SK-N-SH treated with all-trans-retinoic acid at 6 μM for 48 hours (cell line): ENCODE results near the gene SORCS2.

Experiments
- ARNTL ChIP-seq: fragments of 450-650 bp; formaldehyde crosslinking; IDR thresholded peaks from 2 replicates; pipeline ENCODE4 v1.5.0; 2020; ENCODE audit warnings: low read depth, mild to moderate bottlenecking, moderate library complexity, borderline replicate concordance
- ESRRG ChIP-seq: fragments of 250-450 bp; sonication (Bioruptor Pico); IDR thresholded peaks from 2 replicates; pipeline ENCODE4 v1.6.1; 2021; ENCODE audit warnings: mild to moderate bottlenecking
- ISL1 ChIP-seq: fragments of 250-450 bp; sonication (Bioruptor Pico); IDR thresholded peaks from 2 replicates; pipeline ENCODE4 v2.1.2; 2022; ENCODE audit warnings: mild to moderate bottlenecking, moderate library complexity
- TCF4 ChIP-seq: fragments of 250-450 bp; sonication (Bioruptor Pico); IDR thresholded peaks from 2 replicates; pipeline ENCODE4 v1.8.0; 2021; ENCODE audit warnings: mild to moderate bottlenecking, moderate library complexity, borderline replicate concordance
- ZFP3 ChIP-seq: fragments of 250-450 bp; sonication (Bioruptor Pico); IDR thresholded peaks from 2 replicates; pipeline ENCODE4 v1.5.0; 2020; ENCODE audit warnings: mild to moderate bottlenecking, moderate library complexity
- ZFP30 ChIP-seq: fragments of 450-650 bp; formaldehyde crosslinking; IDR thresholded peaks from 2 replicates; pipeline ENCODE4 v1.5.0; 2022; ENCODE audit warnings: mild to moderate bottlenecking, moderate library complexity
- ZNF70 ChIP-seq: fragments of 450-650 bp; formaldehyde crosslinking; IDR thresholded peaks from 2 replicates; pipeline ENCODE4 v1.5.0; 2020; ENCODE audit warnings: mild to moderate bottlenecking, moderate library complexity
- TF ChIP-seq, protein P1 (sequence below): fragments of 250-450 bp; sonication (Bioruptor Pico); IDR thresholded peaks from 2 replicates; pipeline ENCODE4 v1.5.1; 2020; ENCODE audit warnings: low read depth, mild to moderate bottlenecking, moderate library complexity
- TF ChIP-seq, protein P2 (sequence below): fragments of 250-450 bp; sonication (Bioruptor Pico); IDR thresholded peaks from 2 replicates; pipeline ENCODE4 v1.8.0; 2021; ENCODE audit warnings: low read depth, mild to moderate bottlenecking, moderate library complexity, borderline replicate concordance
- TF ChIP-seq, protein P3 (sequence below): fragments of 250-450 bp; sonication (Bioruptor Pico); IDR thresholded peaks from 2 replicates; pipeline ENCODE4 v1.5.0; 2020; ENCODE audit warnings: mild to moderate bottlenecking, moderate library complexity
- TF ChIP-seq, protein P4 (sequence below): fragments of 250-450 bp; sonication (Bioruptor Pico); IDR thresholded peaks from 2 replicates; pipeline ENCODE4 v1.8.0; 2020; ENCODE audit warnings: mild to moderate bottlenecking, moderate library complexity, borderline replicate concordance

DNA sequence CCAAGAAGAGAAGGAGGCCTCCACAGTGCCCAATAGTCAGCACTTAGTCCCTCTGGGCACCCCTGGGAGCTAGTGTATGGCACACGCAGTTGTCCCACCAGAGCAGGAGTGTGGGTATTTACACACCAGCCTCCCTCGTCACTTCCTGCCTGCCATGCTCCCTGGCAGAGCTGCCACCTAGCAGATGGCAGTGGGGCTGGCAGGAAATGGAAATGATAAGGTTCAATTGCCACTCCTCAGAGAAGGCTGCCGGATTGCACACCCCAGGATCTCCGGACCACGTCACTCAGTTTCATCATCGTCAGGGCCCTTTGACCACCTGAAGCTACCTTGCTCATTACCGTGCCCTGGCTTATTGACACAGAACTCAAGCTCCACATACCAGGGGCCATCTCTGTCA, 415.7 kb downstream of the SORCS2 start:
- TF ChIP-seq ESRRG (CRISPR knock-in tag) (no peak), ZFP30 (CRISPR knock-in tag) (no peak), TCF4 (CRISPR knock-in tag) (no peak), ZNF70 (CRISPR knock-in tag) (no peak), ISL1 (no peak), ZFP3 (CRISPR knock-in tag) (no peak), ARNTL (CRISPR knock-in tag) (no peak)
- TF ChIP-seq, protein P1, sequence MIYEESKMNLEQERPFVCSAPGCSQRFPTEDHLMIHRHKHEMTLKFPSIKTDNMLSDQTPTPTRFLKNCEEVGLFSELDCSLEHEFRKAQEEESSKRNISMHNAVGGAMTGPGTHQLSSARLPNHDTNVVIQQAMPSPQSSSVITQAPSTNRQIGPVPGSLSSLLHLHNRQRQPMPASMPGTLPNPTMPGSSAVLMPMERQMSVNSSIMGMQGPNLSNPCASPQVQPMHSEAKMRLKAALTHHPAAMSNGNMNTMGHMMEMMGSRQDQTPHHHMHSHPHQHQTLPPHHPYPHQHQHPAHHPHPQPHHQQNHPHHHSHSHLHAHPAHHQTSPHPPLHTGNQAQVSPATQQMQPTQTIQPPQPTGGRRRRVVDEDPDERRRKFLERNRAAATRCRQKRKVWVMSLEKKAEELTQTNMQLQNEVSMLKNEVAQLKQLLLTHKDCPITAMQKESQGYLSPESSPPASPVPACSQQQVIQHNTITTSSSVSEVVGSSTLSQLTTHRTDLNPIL = no peak
- TF ChIP-seq, protein P2, sequence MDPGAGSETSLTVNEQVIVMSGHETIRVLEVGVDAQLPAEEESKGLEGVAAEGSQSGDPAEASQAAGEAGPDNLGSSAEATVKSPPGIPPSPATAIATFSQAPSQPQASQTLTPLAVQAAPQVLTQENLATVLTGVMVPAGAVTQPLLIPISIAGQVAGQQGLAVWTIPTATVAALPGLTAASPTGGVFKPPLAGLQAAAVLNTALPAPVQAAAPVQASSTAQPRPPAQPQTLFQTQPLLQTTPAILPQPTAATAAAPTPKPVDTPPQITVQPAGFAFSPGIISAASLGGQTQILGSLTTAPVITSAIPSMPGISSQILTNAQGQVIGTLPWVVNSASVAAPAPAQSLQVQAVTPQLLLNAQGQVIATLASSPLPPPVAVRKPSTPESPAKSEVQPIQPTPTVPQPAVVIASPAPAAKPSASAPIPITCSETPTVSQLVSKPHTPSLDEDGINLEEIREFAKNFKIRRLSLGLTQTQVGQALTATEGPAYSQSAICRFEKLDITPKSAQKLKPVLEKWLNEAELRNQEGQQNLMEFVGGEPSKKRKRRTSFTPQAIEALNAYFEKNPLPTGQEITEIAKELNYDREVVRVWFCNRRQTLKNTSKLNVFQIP (CRISPR knock-in tag) = no peak
- TF ChIP-seq, protein P3, sequence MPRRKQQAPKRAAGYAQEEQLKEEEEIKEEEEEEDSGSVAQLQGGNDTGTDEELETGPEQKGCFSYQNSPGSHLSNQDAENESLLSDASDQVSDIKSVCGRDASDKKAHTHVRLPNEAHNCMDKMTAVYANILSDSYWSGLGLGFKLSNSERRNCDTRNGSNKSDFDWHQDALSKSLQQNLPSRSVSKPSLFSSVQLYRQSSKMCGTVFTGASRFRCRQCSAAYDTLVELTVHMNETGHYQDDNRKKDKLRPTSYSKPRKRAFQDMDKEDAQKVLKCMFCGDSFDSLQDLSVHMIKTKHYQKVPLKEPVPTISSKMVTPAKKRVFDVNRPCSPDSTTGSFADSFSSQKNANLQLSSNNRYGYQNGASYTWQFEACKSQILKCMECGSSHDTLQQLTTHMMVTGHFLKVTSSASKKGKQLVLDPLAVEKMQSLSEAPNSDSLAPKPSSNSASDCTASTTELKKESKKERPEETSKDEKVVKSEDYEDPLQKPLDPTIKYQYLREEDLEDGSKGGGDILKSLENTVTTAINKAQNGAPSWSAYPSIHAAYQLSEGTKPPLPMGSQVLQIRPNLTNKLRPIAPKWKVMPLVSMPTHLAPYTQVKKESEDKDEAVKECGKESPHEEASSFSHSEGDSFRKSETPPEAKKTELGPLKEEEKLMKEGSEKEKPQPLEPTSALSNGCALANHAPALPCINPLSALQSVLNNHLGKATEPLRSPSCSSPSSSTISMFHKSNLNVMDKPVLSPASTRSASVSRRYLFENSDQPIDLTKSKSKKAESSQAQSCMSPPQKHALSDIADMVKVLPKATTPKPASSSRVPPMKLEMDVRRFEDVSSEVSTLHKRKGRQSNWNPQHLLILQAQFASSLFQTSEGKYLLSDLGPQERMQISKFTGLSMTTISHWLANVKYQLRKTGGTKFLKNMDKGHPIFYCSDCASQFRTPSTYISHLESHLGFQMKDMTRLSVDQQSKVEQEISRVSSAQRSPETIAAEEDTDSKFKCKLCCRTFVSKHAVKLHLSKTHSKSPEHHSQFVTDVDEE (CRISPR knock-in tag) = no peak
- TF ChIP-seq, protein P4, sequence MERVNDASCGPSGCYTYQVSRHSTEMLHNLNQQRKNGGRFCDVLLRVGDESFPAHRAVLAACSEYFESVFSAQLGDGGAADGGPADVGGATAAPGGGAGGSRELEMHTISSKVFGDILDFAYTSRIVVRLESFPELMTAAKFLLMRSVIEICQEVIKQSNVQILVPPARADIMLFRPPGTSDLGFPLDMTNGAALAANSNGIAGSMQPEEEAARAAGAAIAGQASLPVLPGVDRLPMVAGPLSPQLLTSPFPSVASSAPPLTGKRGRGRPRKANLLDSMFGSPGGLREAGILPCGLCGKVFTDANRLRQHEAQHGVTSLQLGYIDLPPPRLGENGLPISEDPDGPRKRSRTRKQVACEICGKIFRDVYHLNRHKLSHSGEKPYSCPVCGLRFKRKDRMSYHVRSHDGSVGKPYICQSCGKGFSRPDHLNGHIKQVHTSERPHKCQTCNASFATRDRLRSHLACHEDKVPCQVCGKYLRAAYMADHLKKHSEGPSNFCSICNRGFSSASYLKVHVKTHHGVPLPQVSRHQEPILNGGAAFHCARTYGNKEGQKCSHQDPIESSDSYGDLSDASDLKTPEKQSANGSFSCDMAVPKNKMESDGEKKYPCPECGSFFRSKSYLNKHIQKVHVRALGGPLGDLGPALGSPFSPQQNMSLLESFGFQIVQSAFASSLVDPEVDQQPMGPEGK (CRISPR knock-in tag) = no peak
